Mesenchymal stem cell (in vitro differentiated cells and primary cell): ENCODE results near the gene CWF19L1.

Experiments used
- DNase-seq: peaks from one replicate; pipeline ENCODE4 v3.0.0-alpha.2; 2013
- H2AFZ ChIP-seq: one replicate; pipeline ENCODE4 v1.6.1; 2013; ENCODE audit warnings: low read depth, mild to moderate bottlenecking, control low read depth, inconsistent platforms, low read length, moderate library complexity
- H2AK5ac ChIP-seq: 2 replicates; pipeline ENCODE4 v1.6.1; 2013; ENCODE audit warnings: low read length, moderate library complexity, mild to moderate bottlenecking, inconsistent platforms; ENCODE audit not compliant: severe bottlenecking
- H2BK120ac ChIP-seq: one replicate; pipeline ENCODE4 v1.6.1; 2013; ENCODE audit warnings: low read depth, mild to moderate bottlenecking, inconsistent platforms, low read length, moderate library complexity
- H2BK12ac ChIP-seq, 2 experiments: one replicate each; pipeline ENCODE4 v1.6.1; 2013; ENCODE audit warnings: inconsistent platforms in 2 of 2, low read length in 2 of 2, mild to moderate bottlenecking in 2 of 2, moderate library complexity in 2 of 2, control low read depth in 1 of 2
- H2BK15ac ChIP-seq: one replicate; pipeline ENCODE4 v1.6.1; 2013; ENCODE audit warnings: mild to moderate bottlenecking, low read depth, inconsistent platforms; ENCODE audit not compliant: poor library complexity, severe bottlenecking
- H2BK5ac ChIP-seq: 2 replicates; pipeline ENCODE4 v1.6.1; 2013; ENCODE audit warnings: low read depth, mild to moderate bottlenecking, low read length, control low read depth, inconsistent platforms; ENCODE audit not compliant: poor library complexity, severe bottlenecking
- H3K14ac ChIP-seq, 2 experiments: one replicate each; pipeline ENCODE4 v1.6.1; 2013; ENCODE audit warnings: inconsistent platforms in 2 of 2, low read length in 2 of 2, control low read depth in 1 of 2, mild to moderate bottlenecking in 1 of 2, moderate library complexity in 1 of 2
- H3K18ac ChIP-seq, 2 experiments: one replicate each; pipeline ENCODE4 v1.6.1; 2013; ENCODE audit warnings: inconsistent platforms in 2 of 2, low read length in 2 of 2, control low read depth in 1 of 2, low read depth in 1 of 2, mild to moderate bottlenecking in 1 of 2
- H3K23ac ChIP-seq, 2 experiments: one replicate each; pipeline ENCODE4 v1.6.1; 2013; ENCODE audit warnings: inconsistent platforms in 2 of 2, low read length in 2 of 2, mild to moderate bottlenecking in 2 of 2, moderate library complexity in 2 of 2, control low read depth in 1 of 2
- H3K27ac ChIP-seq: 2 replicates; pipeline ENCODE4 v1.5.1; 2013; ENCODE audit warnings: mild to moderate bottlenecking, moderate library complexity, low read length, control low read depth, inconsistent platforms; ENCODE audit not compliant: poor library complexity, severe bottlenecking
- H3K27me3 ChIP-seq, 2 experiments: 2 replicates each; pipeline versions ENCODE4 v1.6.1 to v1.7.0; 2013; ENCODE audit warnings: low read length in 2 of 2, mild to moderate bottlenecking in 2 of 2, moderate library complexity in 2 of 2, control low read depth in 1 of 2, inconsistent platforms in 1 of 2; ENCODE audit not compliant: control insufficient read depth in 1 of 2, insufficient read depth in 1 of 2
- H3K36me3 ChIP-seq, 2 experiments: 2 replicates each; pipeline versions ENCODE4 v1.6.1 to v1.7.0; 2013; ENCODE audit warnings: low read length in 2 of 2, control low read depth in 1 of 2, inconsistent platforms in 1 of 2, low read depth in 1 of 2, mild to moderate bottlenecking in 1 of 2; ENCODE audit not compliant: insufficient read depth in 2 of 2, control insufficient read depth in 1 of 2
- H3K4ac ChIP-seq, 2 experiments: one replicate each; pipeline ENCODE4 v1.6.1; 2013; ENCODE audit warnings: inconsistent platforms in 2 of 2, low read length in 2 of 2, mild to moderate bottlenecking in 2 of 2, moderate library complexity in 2 of 2, control low read depth in 1 of 2, low read depth in 1 of 2
- H3K4me1 ChIP-seq: 2 replicates; pipeline ENCODE4 v1.6.1; 2013; ENCODE audit warnings: low read depth, low read length, control low read depth; ENCODE audit not compliant: control insufficient read depth, insufficient read depth
- H3K4me2 ChIP-seq: 2 replicates; pipeline ENCODE4 v1.6.1; 2013; ENCODE audit warnings: low read length, mild to moderate bottlenecking, inconsistent platforms; ENCODE audit not compliant: poor library complexity, severe bottlenecking
- H3K4me3 ChIP-seq, 2 experiments: 2 replicates each; pipeline versions ENCODE4 v1.5.1 to v1.7.0; 2013; ENCODE audit warnings: low read length in 2 of 2, mild to moderate bottlenecking in 2 of 2, control low read depth in 1 of 2, low read depth in 1 of 2; ENCODE audit not compliant: insufficient read depth in 1 of 2
- H3K79me1 ChIP-seq: replicated peaks from 2 replicates; pipeline ENCODE4 v1.6.1; 2013; ENCODE audit warnings: mild to moderate bottlenecking, control low read depth, low read length, inconsistent platforms; ENCODE audit not compliant: poor library complexity, severe bottlenecking
- H3K9ac ChIP-seq: 2 replicates; pipeline ENCODE4 v1.7.0; 2013; ENCODE audit warnings: mild to moderate bottlenecking, low read length, moderate library complexity
- H3K9me3 ChIP-seq: 2 replicates; pipeline ENCODE4 v1.7.0; 2013; ENCODE audit warnings: mild to moderate bottlenecking, low read length; ENCODE audit not compliant: control insufficient read depth
- H4K8ac ChIP-seq: one replicate; pipeline ENCODE4 v1.6.1; 2013; ENCODE audit warnings: inconsistent platforms, mild to moderate bottlenecking, low read length, moderate library complexity
- H4K91ac ChIP-seq: one replicate; pipeline ENCODE4 v1.6.1; 2013; ENCODE audit warnings: mild to moderate bottlenecking, low read length, inconsistent platforms
- WGBS: methylation state at CpG from one replicate; pipeline ENCODE4 v1.1.7; 2013; ENCODE audit warnings: mixed read lengths; 5-methylcytosine and 5-hydroxymethylcytosine counted together

The CWF19L1 gene

DNA sequence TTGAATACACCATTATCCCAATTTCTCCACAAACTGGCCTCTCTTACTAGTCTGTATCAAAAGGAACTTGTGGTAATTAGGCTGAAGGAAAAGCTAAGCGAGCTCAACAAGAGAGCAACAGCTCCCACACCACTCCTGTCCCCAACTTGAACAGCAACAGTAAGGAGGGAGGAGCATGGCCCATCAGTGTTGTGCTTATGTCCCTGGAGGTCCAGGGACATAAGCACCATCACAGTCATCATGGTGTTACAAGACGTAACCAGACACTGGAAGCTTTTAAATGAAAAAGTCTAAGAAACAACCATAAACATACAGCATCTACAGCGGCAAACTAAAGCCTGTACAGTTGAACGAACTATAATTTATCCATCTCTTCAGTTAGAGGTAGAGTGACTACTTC is 82.6 kb downstream of the CWF19L1 start:
- Histone ChIP-seq H2BK12ac (no peak overlapping the region), H3K9me3 (no peaks in the 10 kb centered on the region), H2BK5ac (no peak overlapping the region), H3K27ac (no peak overlapping the region), H3K23ac (no peak overlapping the region), H3K79me1 (peaks cover 10% of the 10 kb centered on the region), H2BK15ac (no peak overlapping the region), H4K8ac (no peak overlapping the region), H3K4ac (no peak overlapping the region), H3K14ac (no peak overlapping the region), H3K4me3 (peak overlapping the region in 1 of 2 experiments; percentile 99), H2AK5ac (no peak overlapping the region), H3K18ac (no peak overlapping the region), H3K36me3 (peaks cover 4 to 35% of the 10 kb centered on the region in 2 experiments), H3K4me2 (peak overlapping the region; percentile 87), H2BK120ac (no peak overlapping the region), H4K91ac (no peak overlapping the region), H3K27me3 (no peaks in the 10 kb centered on the region), H3K4me1 (peaks cover 6% of the 10 kb centered on the region), H2AFZ (no peak overlapping the region), H3K9ac (peak overlapping the region; percentile 95)
- DNase-seq = peak; percentile 46
- WGBS = 30% methylated on average over 2 of the region's 4 CpGs

DNA sequence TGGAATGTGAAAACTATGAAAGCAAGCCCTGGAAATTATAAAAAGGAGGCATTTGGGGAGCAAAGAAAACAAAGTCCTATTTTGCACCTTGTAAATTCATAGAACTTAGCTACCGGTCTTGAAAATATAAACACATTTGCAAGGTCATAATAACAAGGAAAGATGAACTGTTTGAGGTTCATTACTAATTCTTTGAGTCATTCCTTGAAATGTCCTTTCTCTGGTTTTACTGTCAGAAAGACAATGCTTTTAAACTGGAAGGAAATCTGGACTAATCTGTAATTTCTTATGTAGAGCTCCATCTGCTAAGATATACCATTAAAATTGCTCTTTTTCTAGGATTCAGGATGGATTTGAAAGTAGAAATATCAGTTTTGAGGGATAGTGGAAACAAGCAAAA is 83.0 kb downstream of the CWF19L1 start:
- no peak overlapping the region for H2AFZ ChIP-seq
- H3K27me3 ChIP-seq = no peaks in the 10 kb centered on the region
- no peak overlapping the region for H3K14ac ChIP-seq
- no peak overlapping the region for H2BK5ac ChIP-seq
- peaks cover 6% of the 10 kb centered on the region for H3K4me1 ChIP-seq
- peak overlapping the region in 1 of 2 experiments; percentile 99 for H3K4me3 ChIP-seq
- H2BK12ac ChIP-seq = no peak overlapping the region
- no peak overlapping the region for H3K4me2 ChIP-seq
- no peak overlapping the region for H3K23ac ChIP-seq
- no peak overlapping the region for H3K27ac ChIP-seq
- no peak for DNase-seq
- no peak overlapping the region for H2AK5ac ChIP-seq
- H4K8ac ChIP-seq = no peak overlapping the region
- no peaks in the 10 kb centered on the region for H3K9me3 ChIP-seq
- peak overlapping the region; percentile 95 for H3K9ac ChIP-seq
- peaks cover 3 to 35% of the 10 kb centered on the region in 2 experiments for H3K36me3 ChIP-seq
- H3K18ac ChIP-seq = no peak overlapping the region
- H2BK120ac ChIP-seq = no peak overlapping the region
- no peak overlapping the region for H2BK15ac ChIP-seq
- H4K91ac ChIP-seq = no peak overlapping the region
- no CpG with 5 or more reads among the region's 1 CpG for WGBS
- peaks cover 12% of the 10 kb centered on the region for H3K79me1 ChIP-seq
- H3K4ac ChIP-seq = no peak overlapping the region

DNA sequence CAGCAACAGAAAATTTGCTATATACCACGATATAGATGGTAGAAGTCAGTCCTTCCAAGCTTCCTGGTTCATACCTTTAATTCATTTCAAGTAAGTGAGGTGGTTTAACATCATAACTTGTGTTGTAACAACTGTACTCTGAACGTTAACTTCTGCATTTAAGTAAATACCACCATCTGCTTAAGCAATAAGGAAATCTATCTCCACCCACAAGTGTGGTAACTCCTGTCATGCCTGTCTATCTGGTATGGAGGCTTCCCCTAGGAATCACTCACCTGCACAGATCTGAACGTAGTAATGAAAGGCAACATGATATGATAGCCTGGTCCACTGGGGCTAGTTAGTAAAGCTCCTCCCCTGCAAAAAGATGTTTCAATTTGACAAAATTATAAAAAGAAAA is 84.0 kb downstream of the CWF19L1 start:
- no peak overlapping the region for H4K91ac ChIP-seq
- H3K4me1 ChIP-seq = peaks cover 6% of the 10 kb centered on the region
- H3K27me3 ChIP-seq = no peaks in the 10 kb centered on the region
- peak overlapping the region; percentile 4 for H3K9ac ChIP-seq
- no peak overlapping the region for H3K18ac ChIP-seq
- 74% methylated on average over 1 of the region's 3 CpGs for WGBS
- no peak overlapping the region for H2BK5ac ChIP-seq
- H3K4ac ChIP-seq = no peak overlapping the region
- H2BK120ac ChIP-seq = no peak overlapping the region
- H3K14ac ChIP-seq = no peak overlapping the region
- H3K79me1 ChIP-seq = peaks cover 14% of the 10 kb centered on the region
- no peak overlapping the region for H3K23ac ChIP-seq
- no peak overlapping the region for H2AK5ac ChIP-seq
- no peak overlapping the region for H3K27ac ChIP-seq
- no peak overlapping the region for H4K8ac ChIP-seq
- H2BK12ac ChIP-seq = no peak overlapping the region
- peaks cover 3 to 33% of the 10 kb centered on the region in 2 experiments for H3K36me3 ChIP-seq
- no peak overlapping the region for H2BK15ac ChIP-seq
- peak overlapping the region in 1 of 2 experiments; percentile 12 for H3K4me3 ChIP-seq
- H3K4me2 ChIP-seq = no peak overlapping the region
- H2AFZ ChIP-seq = no peak overlapping the region
- no peaks in the 10 kb centered on the region for H3K9me3 ChIP-seq
- DNase-seq = peak; percentile 44

DNA sequence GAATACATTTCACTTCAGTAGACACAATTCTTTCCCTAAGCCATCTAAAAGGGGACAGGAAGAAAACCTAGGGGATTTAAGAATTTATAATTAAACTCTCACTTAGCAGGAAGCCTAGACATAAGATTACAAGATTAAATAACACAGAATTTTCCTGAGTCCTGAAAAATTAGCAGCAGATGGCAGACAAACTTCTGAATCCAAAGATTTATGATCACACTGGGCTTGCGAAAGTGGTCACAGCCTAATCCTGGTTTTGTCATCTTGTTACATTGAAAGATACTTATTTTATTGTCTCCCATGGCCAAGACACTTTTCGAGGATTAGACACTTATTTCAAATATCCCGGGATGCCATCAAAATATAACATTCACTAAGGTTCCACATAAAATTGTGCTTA is 84.5 kb downstream of the CWF19L1 start:
- no peak overlapping the region for H2AFZ ChIP-seq
- no peak overlapping the region for H4K91ac ChIP-seq
- no peak overlapping the region for H2AK5ac ChIP-seq
- no peak overlapping the region for H3K14ac ChIP-seq
- H2BK12ac ChIP-seq = no peak overlapping the region
- peaks cover 14% of the 10 kb centered on the region for H3K79me1 ChIP-seq
- no peaks in the 10 kb centered on the region for H3K9me3 ChIP-seq
- H2BK15ac ChIP-seq = no peak overlapping the region
- H3K27ac ChIP-seq = no peak overlapping the region
- no peak for DNase-seq
- no peak overlapping the region for H2BK120ac ChIP-seq
- no peaks in the 10 kb centered on the region for H3K27me3 ChIP-seq
- WGBS = 100% methylated on average over 2 of the region's 3 CpGs
- peaks cover 3 to 39% of the 10 kb centered on the region in 2 experiments for H3K36me3 ChIP-seq
- no peak overlapping the region for H3K4ac ChIP-seq
- no peak overlapping the region for H3K4me3 ChIP-seq
- H4K8ac ChIP-seq = no peak overlapping the region
- no peak overlapping the region for H3K4me2 ChIP-seq
- H3K23ac ChIP-seq = no peak overlapping the region
- peaks cover 6% of the 10 kb centered on the region for H3K4me1 ChIP-seq
- no peak overlapping the region for H3K18ac ChIP-seq
- H3K9ac ChIP-seq = peak overlapping the region; percentile 4
- no peak overlapping the region for H2BK5ac ChIP-seq
